ENCODE measurements around the gene MACROD2.

- TF ChIP-seq POLR2A (IDR thresholded peaks at IDR 0.05; ENCODE audit: low read depth, low read length) (no peak), POLR2AphosphoS5 (IDR thresholded peaks at IDR 0.05; ENCODE audit: low read depth, low read length) (no peak), TAF1 (IDR thresholded peaks at IDR 0.05; ENCODE audit: low read depth, low read length) (no peak), SPI1 (IDR thresholded peaks at IDR 0.05; ENCODE audit: low read depth, low read length) (no peak)
Observed at GRCh38 chr20:16001286-16001685, 2006.0 kb downstream of the MACROD2 start.
